A549 (cell line): ENCODE results near the gene NEAT1. TPM values are rescaled to one million over a fixed set of nuclear protein-coding genes. Genes with fewer than 3 reads are reported as not detected.

Experiments used
- BHLHE40 ChIP-seq: IDR thresholded peaks from 2 replicates; pipeline ENCODE4 v1.6.1; 2012; ENCODE audit warnings: low read depth, low read length, inconsistent platforms
- CBX2 ChIP-seq: fragments of 200-600 bp; sonication (generic); IDR thresholded peaks from 2 replicates; pipeline ENCODE4 v1.6.1; 2016; ENCODE audit warnings: low read depth, mild to moderate bottlenecking, borderline replicate concordance
- CBX8 ChIP-seq: fragments of 200-600 bp; sonication (generic); IDR thresholded peaks from 2 replicates; pipeline ENCODE4 v1.6.1; 2016
- CEBPB ChIP-seq, 2 experiments: fragments of >200 bp in 1 of 2; sonication (Bioruptor Twin) in 1 of 2; formaldehyde crosslinking in 1 of 2; IDR thresholded peaks; 2 replicates each; pipeline ENCODE4 v1.6.1; 2012 to 2016
- CHD2 ChIP-seq: fragments of 150-350 bp; IDR thresholded peaks from 2 replicates; pipeline ENCODE4 v1.6.1; 2014; ENCODE audit warnings: low read length; ENCODE audit not compliant: partially characterized antibody
- E2F6 ChIP-seq: IDR thresholded peaks from 2 replicates; pipeline ENCODE4 v1.6.1; 2012; ENCODE audit warnings: low read depth, borderline replicate concordance
- EHF ChIP-seq: fragments of 250-450 bp; sonication (Bioruptor Pico); IDR thresholded peaks from 2 replicates; pipeline ENCODE4 v1.5.0; 2020; ENCODE audit warnings: mild to moderate bottlenecking
- EHMT2 ChIP-seq: fragments of 200-600 bp; sonication (generic); IDR thresholded peaks from 2 replicates; pipeline ENCODE4 v1.6.1; 2016; ENCODE audit warnings: antibody characterized with exemption, low read depth, mild to moderate bottlenecking, moderate library complexity
- ELK1 ChIP-seq: fragments of 150-350 bp; IDR thresholded peaks from 2 replicates; pipeline ENCODE4 v1.6.1; 2014; ENCODE audit warnings: low read depth, mild to moderate bottlenecking, low read length
- EP300 ChIP-seq, 2 experiments: fragments of >200 bp; sonication (Bioruptor Twin); formaldehyde crosslinking; IDR thresholded peaks; 2 replicates in 1 of 2; 3 replicates in 1 of 2; pipeline ENCODE4 v1.6.1; 2016 to 2017
- ESRRA ChIP-seq: fragments of 150-350 bp; IDR thresholded peaks from 2 replicates; pipeline ENCODE4 v1.6.1; 2014; ENCODE audit warnings: mild to moderate bottlenecking, low read length, borderline replicate concordance
- FOSL2 ChIP-seq, 2 experiments: fragments of 450-650 bp in 1 of 2; fragments of >200 bp in 1 of 2; sonication (Bioruptor Twin) in 1 of 2; formaldehyde crosslinking; IDR thresholded peaks; 2 replicates each; pipeline versions ENCODE4 v1.5.0 to v1.6.1; 2016 to 2020; ENCODE audit warnings: mild to moderate bottlenecking in 1 of 2, moderate library complexity in 1 of 2
- GATA3 ChIP-seq: IDR thresholded peaks from 2 replicates; pipeline ENCODE4 v1.6.1; 2012; ENCODE audit warnings: borderline replicate concordance
- HES2 ChIP-seq: fragments of >200 bp; sonication (Bioruptor Twin); formaldehyde crosslinking; IDR thresholded peaks from 2 replicates; pipeline ENCODE4 v1.6.1; 2016
- HEYL ChIP-seq: fragments of 250-450 bp; sonication (Bioruptor Pico); IDR thresholded peaks from 2 replicates; pipeline ENCODE4 v1.8.0; 2021; ENCODE audit warnings: mild to moderate bottlenecking, moderate library complexity
- HMGXB4 ChIP-seq: fragments of 250-450 bp; sonication (Bioruptor Pico); IDR thresholded peaks from 2 replicates; pipeline ENCODE4 v1.5.0; 2021; ENCODE audit warnings: mild to moderate bottlenecking, moderate library complexity, borderline replicate concordance
- HOXA7 ChIP-seq: fragments of 250-450 bp; sonication (Bioruptor Pico); IDR thresholded peaks from 2 replicates; pipeline ENCODE4 v1.5.0; 2020; ENCODE audit warnings: mild to moderate bottlenecking, moderate library complexity
- HOXB13 ChIP-seq: fragments of 250-450 bp; sonication (Bioruptor Pico); IDR thresholded peaks from 2 replicates; pipeline ENCODE4 v1.5.0; 2020; ENCODE audit warnings: low read depth, mild to moderate bottlenecking, moderate library complexity
- HOXB5 ChIP-seq: fragments of 250-450 bp; sonication (Bioruptor Pico); IDR thresholded peaks from 2 replicates; pipeline ENCODE4 v1.5.0; 2020; ENCODE audit warnings: mild to moderate bottlenecking, moderate library complexity
- JUNB ChIP-seq: fragments of >200 bp; sonication (Bioruptor Twin); formaldehyde crosslinking; IDR thresholded peaks from 2 replicates; pipeline ENCODE4 v1.6.1; 2016
- KDM1A ChIP-seq: fragments of 200-600 bp; sonication (generic); IDR thresholded peaks from 2 replicates; pipeline ENCODE4 v1.6.1; 2016; ENCODE audit warnings: low read depth, mild to moderate bottlenecking
- KDM5A ChIP-seq: fragments of 200-600 bp; sonication (generic); IDR thresholded peaks from 2 replicates; pipeline ENCODE4 v1.6.1; 2016; ENCODE audit warnings: antibody characterized with exemption, mild to moderate bottlenecking
- MAFK ChIP-seq: fragments of 450-650 bp; IDR thresholded peaks from 2 replicates; pipeline ENCODE4 v1.6.1; 2014; ENCODE audit not compliant: partially characterized antibody
- MAX ChIP-seq: IDR thresholded peaks from 2 replicates; pipeline ENCODE4 v1.6.1; 2012
- MYC ChIP-seq: IDR thresholded peaks from 2 replicates; pipeline ENCODE4 v1.6.1; 2012; ENCODE audit warnings: mild to moderate bottlenecking, inconsistent platforms, low read length, improper control_type of control experiment, borderline replicate concordance
- PHF8 ChIP-seq: fragments of 200-600 bp; sonication (generic); IDR thresholded peaks from 2 replicates; pipeline ENCODE4 v1.6.1; 2016; ENCODE audit warnings: low read depth, mild to moderate bottlenecking, antibody characterized with exemption, moderate library complexity, borderline replicate concordance
- POLR2A ChIP-seq: IDR thresholded peaks from 2 replicates; pipeline ENCODE4 v1.6.1; 2012; ENCODE audit warnings: mild to moderate bottlenecking, low read length
- POLR2AphosphoS2 ChIP-seq: conservative IDR thresholded peaks from 2 replicates; pipeline ENCODE4 v1.6.1; 2012; ENCODE audit warnings: low read length, improper control_type of control experiment, inconsistent platforms
- RARB ChIP-seq: fragments of 250-450 bp; sonication (Bioruptor Pico); IDR thresholded peaks from 2 replicates; pipeline ENCODE4 v1.8.0; 2021; ENCODE audit warnings: mild to moderate bottlenecking, moderate library complexity
- RCOR1 ChIP-seq: fragments of 150-350 bp; IDR thresholded peaks from 2 replicates; pipeline ENCODE4 v1.6.1; 2014; ENCODE audit warnings: antibody characterized with exemption, low read length, low read depth
- RFX5 ChIP-seq: fragments of 450-650 bp; IDR thresholded peaks from 2 replicates; pipeline ENCODE4 v1.7.1; 2014; ENCODE audit warnings: antibody characterized with exemption, mild to moderate bottlenecking, moderate library complexity
- RNF2 ChIP-seq: fragments of 200-600 bp; sonication (generic); IDR thresholded peaks from 2 replicates; pipeline ENCODE4 v1.6.1; 2016; ENCODE audit warnings: low read depth, mild to moderate bottlenecking, antibody characterized with exemption, moderate library complexity, borderline replicate concordance
- SMC3 ChIP-seq: fragments of >200 bp; sonication (Bioruptor Twin); formaldehyde crosslinking; IDR thresholded peaks from 3 replicates; pipeline ENCODE4 v1.6.1; 2018; ENCODE audit warnings: inconsistent platforms
- SREBF2 ChIP-seq: fragments of 450-650 bp; IDR thresholded peaks from 2 replicates; pipeline ENCODE4 v1.6.1; 2014; ENCODE audit warnings: mild to moderate bottlenecking, moderate library complexity
- USF2 ChIP-seq: fragments of 450-650 bp; IDR thresholded peaks from 2 replicates; pipeline ENCODE4 v1.6.1; 2014; ENCODE audit warnings: antibody characterized with exemption
- ZC3H11A ChIP-seq: fragments of 450-650 bp; IDR thresholded peaks from 2 replicates; pipeline ENCODE4 v1.6.1; 2014; ENCODE audit warnings: antibody characterized with exemption, mild to moderate bottlenecking
- ZFP36 ChIP-seq: fragments of 450-650 bp; IDR thresholded peaks from 2 replicates; pipeline ENCODE4 v1.6.1; 2014; ENCODE audit warnings: borderline replicate concordance; ENCODE audit not compliant: partially characterized antibody
- ZSCAN20 ChIP-seq: fragments of 250-450 bp; sonication (Bioruptor Pico); IDR thresholded peaks from 2 replicates; pipeline ENCODE4 v1.8.0; 2022; ENCODE audit warnings: mild to moderate bottlenecking, moderate library complexity
- polyA plus RNA-seq, 4 experiments: library from polyadenylated mRNA; depleted of rRNA in 3 of 4; stranded (reverse); fragments of >200 nt; fragmentation: RNase III in 1 of 4; extraction: RNeasy Plus Mini Kit Qiagen cat#74134 plus additional on column Dnase treatment in 1 of 4; gene quantifications; 2 replicates in 3 of 4; 3 replicates in 1 of 4; pipeline ENCODE4 v1.2.3, GENCODE V29; 2011 to 2017

Gene NEAT1
- polyA plus RNA-seq, 2 of the 4 experiments (the other 2 are of a cell fraction): 314 to 1,223 TPM

GRCh38 chr11:65425971-65426838, 3.6 kb downstream of the NEAT1 start (continued):
- no peak for TF ChIP-seq POLR2A
- no peak for TF ChIP-seq RNF2
- TF ChIP-seq SREBF2: no peak
- TF ChIP-seq JUNB: no peak; the same call in 1 of the 2 replicates
- TF ChIP-seq GATA3: 0 out of 2 replicates have a peak, but pooled peaks have one; percentile 10
- TF ChIP-seq HOXA7: no peak; the same call in 1 of the 2 replicates
- TF ChIP-seq RARB (CRISPR knock-in tag): no peak; the same call in 1 of the 2 replicates
- no peak for TF ChIP-seq ELK1
- TF ChIP-seq ZFP36: no peak
- TF ChIP-seq PHF8: no peak
- peak; percentile 66 for TF ChIP-seq ZSCAN20
- TF ChIP-seq BHLHE40: no peak
- no peak for TF ChIP-seq ZC3H11A
- no peak for TF ChIP-seq CBX2
- no peak for TF ChIP-seq KDM5A
- TF ChIP-seq RFX5: no peak
- no peak for TF ChIP-seq USF2
- no peak for TF ChIP-seq MYC
- TF ChIP-seq HOXB13 (CRISPR knock-in tag): peak; percentile 47; the same call in 1 of the 2 replicates
- TF ChIP-seq EP300 (IDR thresholded peaks at IDR 0.05): no peak
- TF ChIP-seq KDM1A: no peak
- TF ChIP-seq EHMT2: no peak
- no peak for TF ChIP-seq HEYL (CRISPR knock-in tag)
- TF ChIP-seq POLR2AphosphoS2: peak; percentile 86
- peak; percentile 51; the same call in 1 of the 2 replicates for TF ChIP-seq HMGXB4 (CRISPR knock-in tag)
- peak; percentile 46; the same call in 1 of the 2 replicates for TF ChIP-seq EHF (CRISPR knock-in tag)
- no peak for TF ChIP-seq CHD2
- peak; percentile 44 to 71; a peak in 3 of 4 replicates for TF ChIP-seq CEBPB (IDR thresholded peaks at IDR 0.05)
- TF ChIP-seq MAX: 0 out of 2 replicates have a peak, but pooled peaks have one; percentile 2
- TF ChIP-seq RCOR1: no peak
- no peak for TF ChIP-seq SMC3
- TF ChIP-seq HOXB5: no peak
- TF ChIP-seq FOSL2 (IDR thresholded peaks at IDR 0.05): no peak
- TF ChIP-seq FOSL2 (CRISPR knock-in tag; IDR thresholded peaks at IDR 0.05): peak; percentile 73
- TF ChIP-seq CBX8: no peak
- no peak for TF ChIP-seq ESRRA
- no peak for TF ChIP-seq E2F6
- TF ChIP-seq HES2: no peak
- no peak for TF ChIP-seq MAFK
